ENCODE data around the gene RHOV. TPM values are rescaled to one million over a fixed set of nuclear protein-coding genes. Genes with fewer than 3 reads are reported as not detected.

The RHOV gene
- total and polyA plus RNA-seq, 2 experiments from 2014 or later: 1.7 to 6.1 TPM

DNA sequence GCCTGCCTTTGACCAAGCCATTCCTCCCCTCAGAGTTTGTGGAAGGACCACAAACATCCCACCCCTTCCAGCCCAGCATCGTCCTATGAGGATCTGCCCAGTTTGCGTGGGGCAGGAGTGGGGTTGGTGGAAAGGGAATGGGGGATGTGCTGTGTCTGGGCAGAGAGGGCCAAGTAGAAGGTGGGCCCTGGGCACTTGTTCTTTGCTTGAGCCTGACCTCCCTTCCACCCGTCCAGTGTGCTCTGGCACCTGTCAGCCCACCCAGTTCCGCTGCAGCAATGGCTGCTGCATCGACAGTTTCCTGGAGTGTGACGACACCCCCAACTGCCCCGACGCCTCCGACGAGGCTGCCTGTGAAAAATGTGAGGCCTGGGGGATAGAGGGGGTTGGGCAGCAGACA, 19.9 kb downstream of the RHOV start:
- WGBS (ENCODE audit: low lambda C conversion rate, missing lambda C conversion rate): 77% methylated on average over 10 of the region's 10 CpGs
- H2AFZ ChIP-seq: no peak overlapping the region
- no peaks in the 10 kb centered on the region for H3K36me3 ChIP-seq (replicated peaks; ENCODE audit: insufficient read depth, low read depth)
- no peaks in the 10 kb centered on the region for H4K20me1 ChIP-seq (ENCODE audit: insufficient read depth, poor library complexity, severe bottlenecking)
- peaks cover 22% of the 10 kb centered on the region for H3K4me1 ChIP-seq (ENCODE audit: insufficient read depth)
- H3K9me2 ChIP-seq (replicated peaks; ENCODE audit: insufficient read depth): no peaks in the 10 kb centered on the region
- no peak overlapping the region for H3K4me2 ChIP-seq
- TF ChIP-seq EZH2phosphoT487 (IDR thresholded peaks at IDR 0.05; ENCODE audit: low read depth, severe bottlenecking, unreplicated experiment): no peak
- TF ChIP-seq EZH2 (IDR thresholded peaks at IDR 0.05; ENCODE audit: borderline replicate concordance): no peak
- TF ChIP-seq, protein P1, sequence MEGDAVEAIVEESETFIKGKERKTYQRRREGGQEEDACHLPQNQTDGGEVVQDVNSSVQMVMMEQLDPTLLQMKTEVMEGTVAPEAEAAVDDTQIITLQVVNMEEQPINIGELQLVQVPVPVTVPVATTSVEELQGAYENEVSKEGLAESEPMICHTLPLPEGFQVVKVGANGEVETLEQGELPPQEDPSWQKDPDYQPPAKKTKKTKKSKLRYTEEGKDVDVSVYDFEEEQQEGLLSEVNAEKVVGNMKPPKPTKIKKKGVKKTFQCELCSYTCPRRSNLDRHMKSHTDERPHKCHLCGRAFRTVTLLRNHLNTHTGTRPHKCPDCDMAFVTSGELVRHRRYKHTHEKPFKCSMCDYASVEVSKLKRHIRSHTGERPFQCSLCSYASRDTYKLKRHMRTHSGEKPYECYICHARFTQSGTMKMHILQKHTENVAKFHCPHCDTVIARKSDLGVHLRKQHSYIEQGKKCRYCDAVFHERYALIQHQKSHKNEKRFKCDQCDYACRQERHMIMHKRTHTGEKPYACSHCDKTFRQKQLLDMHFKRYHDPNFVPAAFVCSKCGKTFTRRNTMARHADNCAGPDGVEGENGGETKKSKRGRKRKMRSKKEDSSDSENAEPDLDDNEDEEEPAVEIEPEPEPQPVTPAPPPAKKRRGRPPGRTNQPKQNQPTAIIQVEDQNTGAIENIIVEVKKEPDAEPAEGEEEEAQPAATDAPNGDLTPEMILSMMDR (IDR thresholded peaks at IDR 0.05; ENCODE audit: poor library complexity): no peak
- no peaks in the 10 kb centered on the region for H3K9me3 ChIP-seq (ENCODE audit: low read depth)
- H3K27ac ChIP-seq: no peak overlapping the region
- peaks cover 39% of the 10 kb centered on the region for H3K79me2 ChIP-seq
- no peak for DNase-seq (ENCODE audit: low spot score)
- no peaks in the 10 kb centered on the region for H3K27me3 ChIP-seq
- H3K4me3 ChIP-seq: no peak overlapping the region

DNA sequence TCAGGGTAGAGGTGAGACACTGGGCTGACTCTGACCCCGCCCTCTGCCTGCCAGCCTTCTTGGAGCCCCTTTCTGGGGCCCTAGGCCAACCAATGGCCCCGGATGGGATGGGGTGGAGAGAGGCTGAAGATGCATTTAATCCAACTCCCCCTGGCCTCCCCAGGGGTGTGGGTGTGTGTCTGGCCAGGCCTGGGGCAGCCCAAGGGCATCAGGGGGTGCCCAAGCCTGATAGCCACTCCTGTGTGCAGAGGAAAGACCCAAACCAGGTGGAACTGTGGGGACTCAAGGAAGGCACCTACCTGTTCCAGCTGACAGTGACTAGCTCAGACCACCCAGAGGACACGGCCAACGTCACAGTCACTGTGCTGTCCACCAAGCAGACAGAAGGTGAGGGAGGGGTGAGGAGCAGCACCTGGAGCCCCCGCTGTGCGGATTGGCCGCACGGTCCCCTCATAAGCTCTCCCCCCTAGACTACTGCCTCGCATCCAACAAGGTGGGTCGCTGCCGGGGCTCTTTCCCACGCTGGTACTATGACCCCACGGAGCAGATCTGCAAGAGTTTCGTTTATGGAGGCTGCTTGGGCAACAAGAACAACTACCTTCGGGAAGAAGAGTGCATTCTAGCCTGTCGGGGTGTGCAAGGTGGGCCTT, 20.7 kb downstream of the RHOV start:
- no peak overlapping the region for H3K4me3 ChIP-seq
- no peak for DNase-seq (ENCODE audit: low spot score)
- H3K79me2 ChIP-seq: peaks cover 45% of the 10 kb centered on the region
- peak overlapping the region; percentile 71 for H3K27ac ChIP-seq
- H3K9me2 ChIP-seq (replicated peaks; ENCODE audit: insufficient read depth): no peaks in the 10 kb centered on the region
- H3K9me3 ChIP-seq (ENCODE audit: low read depth): no peaks in the 10 kb centered on the region
- no peak overlapping the region for H3K4me2 ChIP-seq
- H3K36me3 ChIP-seq (replicated peaks; ENCODE audit: insufficient read depth, low read depth): no peaks in the 10 kb centered on the region
- H3K4me1 ChIP-seq (ENCODE audit: insufficient read depth): peaks cover 22% of the 10 kb centered on the region
- TF ChIP-seq EZH2phosphoT487 (IDR thresholded peaks at IDR 0.05; ENCODE audit: low read depth, severe bottlenecking, unreplicated experiment) (no peak), EZH2 (IDR thresholded peaks at IDR 0.05; ENCODE audit: borderline replicate concordance) (no peak)
- TF ChIP-seq, protein P1 (IDR thresholded peaks at IDR 0.05; ENCODE audit: poor library complexity): no peak
- no peaks in the 10 kb centered on the region for H4K20me1 ChIP-seq (ENCODE audit: insufficient read depth, poor library complexity, severe bottlenecking)
- H2AFZ ChIP-seq: no peak overlapping the region
- WGBS (ENCODE audit: low lambda C conversion rate, missing lambda C conversion rate): 90% methylated on average over 16 of the region's 16 CpGs
- no peaks in the 10 kb centered on the region for H3K27me3 ChIP-seq

DNA sequence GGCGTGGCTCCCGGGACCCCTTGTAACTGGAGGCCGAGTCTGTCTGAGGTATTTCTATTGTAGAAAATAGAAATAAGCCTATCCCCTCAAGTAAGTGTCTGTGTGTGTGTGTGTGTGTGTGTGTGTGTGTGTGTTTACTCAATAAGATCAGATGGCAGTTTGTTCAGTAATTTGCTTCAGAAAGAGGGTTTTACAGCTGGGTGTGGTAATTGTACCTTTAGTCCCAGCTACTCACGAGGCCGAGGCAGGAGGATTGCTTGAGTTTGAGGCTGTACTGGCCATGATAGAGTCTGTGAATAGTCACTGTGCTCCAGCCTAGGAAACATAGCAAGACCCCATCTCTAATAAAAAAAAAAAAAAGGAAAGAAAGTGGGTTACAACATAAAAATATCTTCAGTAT, 21.5 kb downstream of the RHOV start:
- Histone ChIP-seq H3K4me2 (peak overlapping the region; percentile 46), H3K4me1 (ENCODE audit: insufficient read depth) (peaks cover 17% of the 10 kb centered on the region), H4K20me1 (ENCODE audit: insufficient read depth, poor library complexity, severe bottlenecking) (no peaks in the 10 kb centered on the region), H3K27ac (peak overlapping the region; percentile 73), H3K9me3 (ENCODE audit: low read depth) (no peaks in the 10 kb centered on the region), H2AFZ (no peak overlapping the region), H3K9me2 (replicated peaks; ENCODE audit: insufficient read depth) (no peaks in the 10 kb centered on the region), H3K27me3 (no peaks in the 10 kb centered on the region), H3K79me2 (peaks cover 53% of the 10 kb centered on the region), H3K36me3 (replicated peaks; ENCODE audit: insufficient read depth, low read depth) (no peaks in the 10 kb centered on the region), H3K4me3 (no peak overlapping the region)
- TF ChIP-seq EZH2phosphoT487 (IDR thresholded peaks at IDR 0.05; ENCODE audit: low read depth, severe bottlenecking, unreplicated experiment) (no peak), EZH2 (IDR thresholded peaks at IDR 0.05; ENCODE audit: borderline replicate concordance) (no peak)
- TF ChIP-seq, protein P1 (IDR thresholded peaks at IDR 0.05; ENCODE audit: poor library complexity): no peak
- 69% methylated on average over 5 of the region's 5 CpGs for WGBS (ENCODE audit: low lambda C conversion rate, missing lambda C conversion rate)
- DNase-seq (ENCODE audit: low spot score): no peak

Measured in hepatocyte (in vitro differentiated cells).